ENCODE results near the gene HECTD4.

The HECTD4 gene

GRCh38 chr12:112381406-112381882, 787 bp downstream of the HECTD4 start:
- Histone ChIP-seq H3K4me3 (ENCODE audit: insufficient read length, low read depth) (peak overlapping the region; percentile 75), H3K27me3 (ENCODE audit: insufficient read depth, insufficient read length) (peaks cover 9% of the 10 kb centered on the region), H3K36me3 (ENCODE audit: insufficient read depth, insufficient read length, low read length) (no peaks in the 10 kb centered on the region), H3K4me1 (ENCODE audit: insufficient read depth, insufficient read length) (no peaks in the 10 kb centered on the region), H3K9ac (ENCODE audit: insufficient read length, low read depth) (peak overlapping the region; percentile 90), H3K9me3 (ENCODE audit: insufficient read depth, low read length) (no peaks in the 10 kb centered on the region)
- no peak for DNase-seq (ENCODE audit: low read depth, low spot score)
- no peak for TF ChIP-seq SUZ12 (IDR thresholded peaks at IDR 0.05; ENCODE audit: extremely low read depth, insufficient read depth, insufficient read length)
- no peak for TF ChIP-seq ZNF274 (IDR thresholded peaks at IDR 0.05; ENCODE audit: low read depth, low read length)
- TF ChIP-seq YY1 (IDR thresholded peaks at IDR 0.05; ENCODE audit: insufficient read depth, insufficient read length), result no peak

GRCh38 chr12:112380663-112381405, 1.4 kb downstream of the HECTD4 start:
- Histone ChIP-seq H3K9me3 (ENCODE audit: insufficient read depth, low read length) (no peaks in the 10 kb centered on the region), H3K27me3 (ENCODE audit: insufficient read depth, insufficient read length) (peaks cover 9% of the 10 kb centered on the region), H3K4me1 (ENCODE audit: insufficient read depth, insufficient read length) (no peaks in the 10 kb centered on the region), H3K4me3 (ENCODE audit: insufficient read length, low read depth) (peak overlapping the region; percentile 75), H3K9ac (ENCODE audit: insufficient read length, low read depth) (peak overlapping the region; percentile 90), H3K36me3 (ENCODE audit: insufficient read depth, insufficient read length, low read length) (no peaks in the 10 kb centered on the region)
- no peak for DNase-seq (ENCODE audit: low read depth, low spot score)
- no peak for TF ChIP-seq YY1 (IDR thresholded peaks at IDR 0.05; ENCODE audit: insufficient read depth, insufficient read length)
- TF ChIP-seq ZNF274 (IDR thresholded peaks at IDR 0.05; ENCODE audit: low read depth, low read length), result no peak
- no peak for TF ChIP-seq SUZ12 (IDR thresholded peaks at IDR 0.05; ENCODE audit: extremely low read depth, insufficient read depth, insufficient read length)

GRCh38 chr12:112375105-112375504, 7.1 kb downstream of the HECTD4 start:
- Histone ChIP-seq H3K36me3 (ENCODE audit: insufficient read depth, insufficient read length, low read length) (no peaks in the 10 kb centered on the region), H3K9me3 (ENCODE audit: insufficient read depth, low read length) (no peaks in the 10 kb centered on the region), H3K9ac (ENCODE audit: insufficient read length, low read depth) (no peak overlapping the region), H3K4me3 (ENCODE audit: insufficient read length, low read depth) (no peak overlapping the region), H3K4me1 (ENCODE audit: insufficient read depth, insufficient read length) (no peaks in the 10 kb centered on the region), H3K27me3 (ENCODE audit: insufficient read depth, insufficient read length) (no peaks in the 10 kb centered on the region)
- no peak for TF ChIP-seq ZNF274 (IDR thresholded peaks at IDR 0.05; ENCODE audit: low read depth, low read length)
- TF ChIP-seq YY1 (IDR thresholded peaks at IDR 0.05; ENCODE audit: insufficient read depth, insufficient read length), result no peak
- TF ChIP-seq SUZ12 (IDR thresholded peaks at IDR 0.05; ENCODE audit: extremely low read depth, insufficient read depth, insufficient read length), result no peak
- DNase-seq (ENCODE audit: low read depth, low spot score), result no peak

GRCh38 chr12:112374166-112374740, 8.0 kb downstream of the HECTD4 start:
- TF ChIP-seq SUZ12 (IDR thresholded peaks at IDR 0.05; ENCODE audit: extremely low read depth, insufficient read depth, insufficient read length) (no peak), YY1 (IDR thresholded peaks at IDR 0.05; ENCODE audit: insufficient read depth, insufficient read length) (no peak), ZNF274 (IDR thresholded peaks at IDR 0.05; ENCODE audit: low read depth, low read length) (no peak)
- Histone ChIP-seq H3K4me3 (ENCODE audit: insufficient read length, low read depth) (no peak overlapping the region), H3K36me3 (ENCODE audit: insufficient read depth, insufficient read length, low read length) (no peaks in the 10 kb centered on the region), H3K9me3 (ENCODE audit: insufficient read depth, low read length) (no peaks in the 10 kb centered on the region), H3K9ac (ENCODE audit: insufficient read length, low read depth) (no peak overlapping the region), H3K27me3 (ENCODE audit: insufficient read depth, insufficient read length) (no peaks in the 10 kb centered on the region), H3K4me1 (ENCODE audit: insufficient read depth, insufficient read length) (no peaks in the 10 kb centered on the region)
- no peak for DNase-seq (ENCODE audit: low read depth, low spot score)

- H3K9ac ChIP-seq (ENCODE audit: insufficient read length, low read depth), result no peak overlapping the region
- no peaks in the 10 kb centered on the region for H3K27me3 ChIP-seq (ENCODE audit: insufficient read depth, insufficient read length)
- DNase-seq (ENCODE audit: low read depth, low spot score), result no peak
- no peak overlapping the region for H3K4me3 ChIP-seq (ENCODE audit: insufficient read length, low read depth)
- H3K4me1 ChIP-seq (ENCODE audit: insufficient read depth, insufficient read length), result no peaks in the 10 kb centered on the region
- H3K36me3 ChIP-seq (ENCODE audit: insufficient read depth, insufficient read length, low read length), result no peaks in the 10 kb centered on the region
- no peak for TF ChIP-seq SUZ12 (IDR thresholded peaks at IDR 0.05; ENCODE audit: extremely low read depth, insufficient read depth, insufficient read length)
- TF ChIP-seq YY1 (IDR thresholded peaks at IDR 0.05; ENCODE audit: insufficient read depth, insufficient read length), result no peak
- no peak for TF ChIP-seq ZNF274 (IDR thresholded peaks at IDR 0.05; ENCODE audit: low read depth, low read length)
- no peaks in the 10 kb centered on the region for H3K9me3 ChIP-seq (ENCODE audit: insufficient read depth, low read length)
These were observed 11.2 kb downstream of the HECTD4 start for GRCh38 chr12:112370868-112371510.

- H3K4me3 ChIP-seq (ENCODE audit: insufficient read length, low read depth), result no peak overlapping the region
- no peak overlapping the region for H3K9ac ChIP-seq (ENCODE audit: insufficient read length, low read depth)
- no peaks in the 10 kb centered on the region for H3K36me3 ChIP-seq (ENCODE audit: insufficient read depth, insufficient read length, low read length)
- no peaks in the 10 kb centered on the region for H3K4me1 ChIP-seq (ENCODE audit: insufficient read depth, insufficient read length)
- no peaks in the 10 kb centered on the region for H3K9me3 ChIP-seq (ENCODE audit: insufficient read depth, low read length)
- no peak for DNase-seq (ENCODE audit: low read depth, low spot score)
- TF ChIP-seq ZNF274 (IDR thresholded peaks at IDR 0.05; ENCODE audit: low read depth, low read length) (no peak), YY1 (IDR thresholded peaks at IDR 0.05; ENCODE audit: insufficient read depth, insufficient read length) (no peak), SUZ12 (IDR thresholded peaks at IDR 0.05; ENCODE audit: extremely low read depth, insufficient read depth, insufficient read length) (no peak)
- no peaks in the 10 kb centered on the region for H3K27me3 ChIP-seq (ENCODE audit: insufficient read depth, insufficient read length)
These were observed 12.0 kb downstream of the HECTD4 start for GRCh38 chr12:112370199-112370598.

- Histone ChIP-seq H3K9ac (ENCODE audit: insufficient read length, low read depth) (peak overlapping the region; percentile 5), H3K4me1 (ENCODE audit: insufficient read depth, insufficient read length) (no peaks in the 10 kb centered on the region), H3K36me3 (ENCODE audit: insufficient read depth, insufficient read length, low read length) (no peaks in the 10 kb centered on the region), H3K4me3 (ENCODE audit: insufficient read length, low read depth) (no peak overlapping the region), H3K9me3 (ENCODE audit: insufficient read depth, low read length) (no peaks in the 10 kb centered on the region), H3K27me3 (ENCODE audit: insufficient read depth, insufficient read length) (no peaks in the 10 kb centered on the region)
- DNase-seq (ENCODE audit: low read depth, low spot score), result no peak
- TF ChIP-seq ZNF274 (IDR thresholded peaks at IDR 0.05; ENCODE audit: low read depth, low read length) (no peak), SUZ12 (IDR thresholded peaks at IDR 0.05; ENCODE audit: extremely low read depth, insufficient read depth, insufficient read length) (no peak)
These were observed 13.4 kb downstream of the HECTD4 start for GRCh38 chr12:112368856-112369255.

Measured in NT2/D1 (cell line).